Stimulated activated CD4-positive, alpha-beta T cell treated with anti-CD3 and anti-CD28 coated beads, TNF-alpha, amount 100 ng/mL, for 24 hours (primary cell): ENCODE data around the gene UXS1.
"Not testable (repeated sequence)": the region's sequence is repeated elsewhere in the genome, so short reads cannot be mapped to it uniquely, and the experiment has no call there.

Source experiments
- DNase-seq, 3 experiments: peaks; one replicate each; pipeline ENCODE4 v3.0.0-alpha.2; 2020; ENCODE audit warnings: low read depth in 3 of 3

Gene UXS1

DNA sequence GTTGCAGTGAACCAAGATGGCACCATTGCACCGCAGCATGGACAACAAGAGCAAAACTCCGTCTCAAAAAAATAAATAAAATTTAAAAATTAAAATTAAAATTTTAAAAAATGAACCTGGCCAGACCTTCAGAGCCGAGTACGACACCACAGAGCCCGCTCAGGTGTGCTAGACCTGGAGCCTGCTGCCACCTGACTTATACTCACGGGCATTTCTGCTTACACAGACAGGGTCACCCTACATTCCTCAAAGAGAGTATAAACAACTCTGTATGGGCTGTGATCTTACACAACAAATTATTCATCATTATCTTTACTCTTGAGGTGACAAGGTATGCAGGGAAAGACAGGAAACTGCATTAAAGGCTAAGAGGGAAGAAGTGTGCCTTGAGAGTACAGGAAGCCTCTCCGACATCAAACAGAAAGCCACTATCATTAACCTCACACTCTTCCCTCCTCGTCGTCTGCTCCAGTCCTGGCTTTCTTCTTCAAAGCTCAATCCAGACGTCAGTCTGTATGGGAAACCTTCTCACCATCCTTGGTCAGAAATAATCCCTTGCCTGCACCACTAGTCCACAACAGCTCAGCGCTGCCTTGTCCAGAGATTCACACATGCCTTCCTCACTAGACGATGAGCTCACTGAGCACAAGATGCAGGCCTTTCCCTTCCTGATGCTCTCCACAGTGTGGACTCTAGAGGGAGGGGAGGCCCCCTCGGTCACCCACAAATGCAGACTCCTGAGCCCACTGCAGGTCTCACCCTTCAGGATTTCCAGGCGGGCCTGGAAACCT, 56.2 kb downstream of the UXS1 start:
- no peak for DNase-seq

GRCh38 chr2:106131192-106131591, 62.9 kb downstream of the UXS1 start:
- DNase-seq, result not testable (repeated sequence)

DNA sequence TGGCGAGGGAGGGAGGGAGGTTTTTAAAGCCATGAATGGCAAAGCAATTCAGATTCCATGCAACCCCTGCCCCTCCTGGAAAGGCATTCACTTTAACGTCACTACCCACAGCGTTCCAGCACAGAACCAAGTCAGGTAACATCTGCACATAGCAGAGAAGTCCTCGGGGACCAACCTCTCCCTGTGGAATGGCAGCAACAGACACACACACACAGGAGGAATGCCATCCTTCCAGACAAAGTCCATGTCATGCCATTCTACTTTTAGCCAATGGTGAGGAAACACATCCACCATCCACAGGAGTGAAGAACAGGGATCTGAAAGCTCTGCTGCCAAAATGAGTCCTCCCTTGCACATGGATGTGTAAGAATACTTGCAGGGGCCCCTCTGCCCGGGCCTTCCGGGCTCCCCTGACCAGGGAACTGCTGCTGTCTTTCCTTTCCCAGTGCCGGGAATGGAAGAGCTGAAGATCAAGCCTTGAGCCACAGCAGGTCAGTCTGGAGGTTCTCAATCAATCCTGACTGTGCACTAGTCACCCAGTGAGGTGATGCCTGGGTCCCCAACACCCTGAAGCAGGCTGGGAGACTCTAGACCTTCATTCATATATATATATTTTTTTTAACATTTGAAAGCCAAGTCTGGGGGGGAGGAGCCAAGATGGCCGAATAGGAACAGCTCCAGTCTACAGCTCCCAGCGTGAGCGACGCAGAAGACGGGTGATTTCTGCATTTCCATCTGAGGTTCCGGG, 63.7 kb downstream of the UXS1 start:
- no peak for DNase-seq

- DNase-seq, result no peak
These were observed 64.5 kb downstream of the UXS1 start for GRCh38 chr2:106129592-106129991.

DNA sequence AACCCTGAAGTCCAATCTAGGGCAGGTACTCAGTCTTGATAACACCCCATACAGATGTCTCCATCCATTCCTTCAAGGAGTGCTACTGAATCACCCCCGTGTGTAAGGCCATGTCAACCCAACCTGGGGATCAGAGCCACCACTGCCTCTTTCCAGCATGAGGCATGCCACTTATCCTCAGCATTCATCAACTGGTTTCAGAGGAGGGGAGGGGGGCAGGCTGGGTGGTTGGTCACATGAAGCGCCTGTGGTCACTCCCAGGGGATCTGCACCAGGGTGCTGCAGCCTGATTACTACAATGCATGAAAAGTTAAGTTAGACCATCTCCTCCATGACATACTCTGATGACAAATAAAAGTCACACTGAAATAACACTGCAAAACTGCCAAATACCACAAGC, 65.0 kb downstream of the UXS1 start:
- no peak for DNase-seq

- no peak for DNase-seq
These were observed 66.3 kb downstream of the UXS1 start for GRCh38 chr2:106127776-106128268.

GRCh38 chr2:106127282-106127771, 66.8 kb downstream of the UXS1 start:
- DNase-seq, result no peak

GRCh38 chr2:106126705-106127281, 67.3 kb downstream of the UXS1 start:
- DNase-seq, result no peak

DNA sequence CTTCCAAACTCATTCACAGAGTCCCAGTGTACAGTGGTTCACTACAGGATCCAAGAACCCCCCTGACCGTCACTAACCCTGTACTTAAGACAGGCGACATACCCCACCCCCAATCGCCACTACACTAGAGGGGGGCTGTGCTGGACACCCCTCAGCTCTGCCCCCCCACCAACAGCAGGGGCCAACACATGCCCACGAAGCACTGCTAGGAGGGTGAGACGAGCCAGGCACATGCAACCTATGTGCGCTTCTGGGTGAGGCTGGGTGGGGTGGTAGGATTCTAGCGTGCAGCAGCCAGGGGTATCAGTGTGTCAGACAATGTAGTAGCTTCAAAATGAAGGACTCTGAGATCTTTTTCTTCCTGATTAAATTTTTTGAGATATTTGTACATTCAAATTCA, 67.8 kb downstream of the UXS1 start:
- no peak for DNase-seq

- no peak for DNase-seq
These were observed 69.1 kb downstream of the UXS1 start for GRCh38 chr2:106124905-106125549.

DNA sequence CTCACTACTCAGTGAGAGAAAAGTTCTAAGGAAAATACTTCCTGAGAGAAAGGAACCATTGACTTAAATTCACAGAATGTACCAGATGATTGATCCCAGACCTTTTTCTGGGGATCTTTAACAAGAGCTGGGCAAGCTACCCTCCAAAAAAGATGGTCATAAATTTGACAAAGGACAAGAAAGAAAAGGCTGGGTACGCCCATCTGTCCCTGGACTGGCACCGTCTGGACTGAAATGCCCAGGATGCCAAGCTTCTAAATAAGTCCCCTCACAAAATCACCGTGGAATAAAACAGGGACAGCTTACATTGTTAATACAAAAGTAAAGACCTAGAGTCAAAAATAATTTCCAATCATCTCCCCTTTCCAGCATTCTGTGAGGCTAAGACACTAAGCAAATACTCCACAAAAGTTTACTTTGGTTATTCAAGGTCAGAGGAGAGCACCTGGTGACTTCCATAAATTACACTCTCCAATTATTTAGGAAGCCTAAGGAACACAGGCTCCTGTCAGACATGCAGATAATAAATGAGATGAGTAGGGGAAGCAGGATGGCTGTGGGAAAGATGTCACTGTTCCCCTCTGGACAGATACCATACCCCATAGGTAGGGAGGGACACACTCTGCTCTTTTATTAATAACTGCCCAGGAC, 69.9 kb downstream of the UXS1 start:
- DNase-seq, result no peak

GRCh38 chr2:106122157-106122556, 71.9 kb downstream of the UXS1 start:
- no peak for DNase-seq

- DNase-seq, result no peak
These were observed 73.7 kb downstream of the UXS1 start for GRCh38 chr2:106120432-106120831.

- no peak for DNase-seq
These were observed 75.0 kb downstream of the UXS1 start for GRCh38 chr2:106119074-106119473.

DNA sequence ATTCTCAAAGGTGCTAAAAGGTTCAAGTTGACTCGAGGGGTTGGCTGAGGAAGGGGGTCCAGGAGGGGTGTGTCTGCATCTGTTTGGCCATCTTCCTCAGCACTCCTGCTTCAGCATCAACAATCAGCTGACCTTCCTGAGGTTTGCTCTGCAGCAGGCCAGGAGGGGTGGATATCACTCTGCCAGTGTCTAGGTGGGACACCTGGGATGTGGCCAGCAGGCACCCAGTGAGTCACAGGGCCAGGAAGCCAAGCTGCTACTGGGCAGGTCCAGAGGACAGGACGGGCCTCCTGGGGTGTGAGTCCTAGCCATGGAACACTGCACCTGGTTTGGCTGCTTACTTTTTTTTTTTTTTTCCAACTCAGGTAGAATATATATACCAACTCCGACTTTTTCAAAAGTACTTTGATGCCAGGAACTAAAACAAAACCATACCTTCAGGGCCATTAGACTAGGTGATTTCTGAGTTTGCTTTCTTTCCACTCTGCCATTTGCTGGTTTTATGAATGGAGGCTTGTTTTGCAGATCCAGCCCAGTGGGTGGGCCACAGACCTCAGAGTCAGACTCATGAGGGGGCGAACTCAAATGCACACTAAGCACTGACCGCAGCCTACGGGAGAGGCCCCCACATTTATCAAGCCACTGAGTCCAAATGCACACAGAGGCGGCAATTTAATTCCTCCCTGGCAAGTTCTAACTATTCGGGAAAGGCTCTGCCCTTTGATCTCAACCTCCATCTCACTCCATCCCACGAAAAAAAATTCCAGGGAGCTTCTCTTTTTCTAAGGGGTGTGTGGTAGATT, 76.0 kb downstream of the UXS1 start:
- DNase-seq, result no peak

DNA sequence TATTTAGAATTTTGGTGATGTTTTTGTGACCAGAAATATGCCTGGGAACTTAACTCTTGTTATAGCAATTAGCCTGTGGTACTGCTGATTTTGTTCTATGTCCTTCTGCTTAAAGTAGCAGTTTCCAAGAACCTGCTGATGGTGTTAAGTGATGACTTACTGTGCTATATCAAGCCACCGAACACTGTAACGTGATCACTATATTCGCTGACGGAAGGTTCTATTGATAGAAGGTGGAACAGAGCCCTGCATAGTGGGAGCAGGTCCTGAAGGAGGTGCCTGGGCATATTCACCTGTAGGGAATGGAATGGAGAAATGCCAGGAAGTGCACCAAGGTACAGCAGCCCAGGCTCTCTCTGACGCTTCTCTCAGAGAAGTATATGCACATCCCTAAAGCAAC, 76.8 kb downstream of the UXS1 start:
- no peak for DNase-seq

DNA sequence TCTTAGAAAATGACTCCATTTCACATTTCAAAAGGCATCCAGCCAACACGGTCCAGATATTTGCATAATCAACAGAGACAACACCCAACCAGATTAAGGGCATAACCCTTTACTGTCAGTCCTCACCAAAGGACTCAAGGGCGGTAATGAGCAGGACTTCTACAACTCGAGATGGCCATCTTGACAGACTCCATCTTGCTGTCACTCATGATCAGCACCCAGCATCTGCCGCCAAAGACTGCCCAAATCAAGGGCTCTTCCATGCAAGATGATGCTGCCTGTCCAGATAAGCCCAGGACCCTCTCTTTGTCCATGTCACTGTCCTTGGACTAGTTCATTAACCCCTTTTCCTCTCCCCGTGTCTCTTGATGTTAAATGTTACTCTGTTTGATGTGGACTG, 77.9 kb downstream of the UXS1 start:
- DNase-seq, result no peak

DNA sequence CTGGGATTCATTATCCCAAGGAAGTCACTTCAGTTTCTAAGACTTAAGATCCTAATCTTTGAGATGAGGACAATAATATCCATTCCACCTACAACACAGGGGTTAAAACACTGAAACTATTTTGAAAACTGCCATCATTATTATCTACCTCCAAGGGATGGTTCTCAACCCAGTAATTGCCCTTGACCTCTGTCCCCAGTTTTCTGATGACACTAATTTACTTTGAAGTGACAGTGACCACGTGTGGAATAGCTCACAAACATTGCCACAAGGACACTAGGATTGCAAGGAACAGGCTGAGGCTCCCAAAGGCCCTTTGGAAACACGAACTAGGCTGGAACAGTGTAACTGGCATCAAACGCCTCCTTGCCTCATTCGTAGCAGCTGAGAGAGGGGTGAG, 78.4 kb downstream of the UXS1 start:
- no peak for DNase-seq

DNA sequence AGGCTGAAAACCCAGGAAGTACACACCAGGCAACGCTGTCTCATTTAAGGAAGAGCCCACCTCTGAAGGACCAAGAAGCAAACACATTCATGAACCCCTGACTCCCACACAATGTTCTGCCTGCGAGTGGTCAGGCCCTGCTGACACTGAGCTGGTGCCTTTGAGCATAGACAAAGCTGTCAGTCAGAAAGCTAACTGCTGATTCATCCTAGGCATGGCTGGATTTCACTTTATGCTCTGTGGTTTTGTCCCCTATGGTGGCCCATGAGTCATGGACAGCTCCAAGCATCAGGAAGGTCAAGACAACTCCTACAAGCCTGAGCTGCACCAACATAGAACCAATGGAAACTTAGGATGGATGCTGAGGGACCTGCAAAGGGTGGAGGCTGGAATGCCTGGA, 78.9 kb downstream of the UXS1 start:
- DNase-seq, result no peak

GRCh38 chr2:106114166-106114565, 79.9 kb downstream of the UXS1 start:
- no peak for DNase-seq
